Suppressor macrophage (primary cell): Measurements from ENCODE around the gene ECEL1.

Source experiments
- DNase-seq, 4 experiments: peaks; one replicate each; pipeline ENCODE4 v3.0.0-alpha.2; 2020 to 2022

The ECEL1 gene

GRCh38 chr2:232483923-232484627 lies 3.6 kb downstream of the ECEL1 start:
- DNase-seq: no peak

GRCh38 chr2:232483311-232483922 lies 4.2 kb downstream of the ECEL1 start:
- no peak for DNase-seq

GRCh38 chr2:232482301-232483238 lies 5.1 kb downstream of the ECEL1 start:
- no peak for DNase-seq

GRCh38 chr2:232481322-232482140 lies 6.1 kb downstream of the ECEL1 start:
- DNase-seq: no peak

DNA sequence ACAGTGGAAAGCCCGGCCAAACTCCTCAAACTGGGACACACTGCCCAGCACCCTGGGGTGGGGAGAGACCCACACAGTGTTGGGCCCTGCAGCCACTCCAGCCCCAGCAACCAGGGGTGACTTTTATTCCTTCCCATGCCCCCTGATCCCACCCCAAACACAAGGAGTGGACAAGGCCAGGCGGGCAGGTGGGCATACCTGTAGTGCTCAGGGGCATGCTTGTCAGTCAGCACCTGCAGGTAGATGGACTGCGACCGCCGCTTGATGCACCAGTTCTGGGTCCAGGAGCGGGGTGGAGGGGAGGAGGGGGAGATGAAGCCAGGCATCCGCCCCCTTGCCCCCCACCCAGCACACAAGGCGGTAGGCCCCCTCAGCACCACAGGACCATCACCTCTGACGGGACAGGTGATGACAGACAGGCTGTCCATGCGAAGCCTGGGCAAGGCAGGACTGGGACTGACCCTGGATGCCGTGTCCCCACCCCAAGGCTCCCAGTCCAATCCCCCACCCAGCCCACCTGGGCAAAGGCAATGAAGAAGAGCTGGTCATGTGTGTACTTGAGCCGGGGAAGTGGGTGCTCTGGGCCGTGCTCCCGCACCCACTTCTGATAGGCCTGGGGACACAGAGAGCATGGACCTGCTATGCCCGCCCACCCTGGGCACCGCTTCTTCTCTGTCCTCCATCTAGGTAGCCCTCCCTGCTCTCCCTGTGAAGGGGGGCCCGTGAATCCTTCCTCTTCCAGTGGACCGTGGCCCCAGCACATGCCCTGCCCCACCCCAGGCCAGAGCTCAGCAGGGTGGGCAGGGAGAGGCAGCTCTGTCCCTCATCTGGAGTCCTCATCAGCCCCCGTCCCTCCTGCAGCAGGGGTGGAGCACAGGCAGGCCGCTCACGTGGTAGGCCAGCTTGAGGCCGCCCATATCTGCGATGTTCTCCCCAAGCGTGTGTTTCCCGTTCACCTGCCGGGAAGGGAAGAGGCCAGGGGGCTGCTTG lies 7.1 kb downstream of the ECEL1 start:
- DNase-seq: no peak

GRCh38 chr2:232479341-232480200 lies 8.1 kb downstream of the ECEL1 start:
- no peak for DNase-seq

- DNase-seq: no peak
Observed at GRCh38 chr2:232478571-232479340, 8.9 kb downstream of the ECEL1 start.

GRCh38 chr2:232477751-232478510 lies 9.7 kb downstream of the ECEL1 start:
- no peak for DNase-seq

DNA sequence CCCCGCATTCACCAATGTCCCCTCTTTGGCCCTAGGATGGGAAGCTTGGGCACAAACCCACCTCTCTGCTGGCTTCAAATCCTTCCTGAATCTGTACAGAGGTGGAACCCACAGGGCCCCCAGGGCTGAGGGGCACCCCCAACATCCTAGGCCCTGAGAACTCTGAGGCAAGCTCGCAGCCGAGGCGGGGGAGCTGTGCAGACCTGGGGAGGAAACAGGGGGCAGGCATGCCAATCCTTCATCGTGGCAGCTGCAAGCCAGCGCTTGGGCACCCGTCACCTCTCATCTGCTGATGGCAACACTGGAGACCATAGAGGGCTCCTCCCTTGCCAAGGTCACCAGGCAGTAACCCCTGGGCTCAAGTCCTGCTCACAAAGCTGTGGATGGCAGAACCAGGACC lies 10.8 kb downstream of the ECEL1 start:
- no peak for DNase-seq

- no peak for DNase-seq
Observed at GRCh38 chr2:232476045-232476444, 11.6 kb downstream of the ECEL1 start.

DNA sequence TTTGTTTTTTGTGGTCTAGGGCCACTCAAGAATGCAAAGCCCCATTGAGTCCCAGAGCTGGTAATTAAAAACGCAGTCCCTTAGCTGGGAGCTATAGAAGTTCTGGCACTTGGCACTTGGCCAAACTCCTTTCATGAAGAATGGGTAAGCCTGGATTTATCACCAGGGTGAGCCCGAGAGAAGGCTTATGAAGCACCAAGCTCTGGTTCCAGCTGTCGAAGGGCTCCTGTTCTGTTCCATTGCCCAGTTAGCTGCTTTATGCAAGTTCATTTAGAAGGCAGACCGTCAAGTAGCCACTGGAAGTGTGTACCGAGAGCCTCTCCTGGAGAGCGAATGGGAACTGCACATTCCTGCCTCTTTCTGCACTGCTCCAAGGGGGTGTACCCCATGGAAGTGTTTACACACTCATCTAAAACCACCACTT lies 14.2 kb downstream of the ECEL1 start:
- no peak for DNase-seq

- peak in 2 of 4 experiments; percentile 52 to 77 for DNase-seq
Observed at GRCh38 chr2:232466221-232466620, 21.4 kb downstream of the ECEL1 start.

- no peak for DNase-seq
Observed at GRCh38 chr2:232465061-232465460, 22.6 kb downstream of the ECEL1 start.

- no peak for DNase-seq
Observed at GRCh38 chr2:232464544-232464885, 23.1 kb downstream of the ECEL1 start.

GRCh38 chr2:232463701-232464543 lies 23.7 kb downstream of the ECEL1 start:
- DNase-seq: no peak

DNA sequence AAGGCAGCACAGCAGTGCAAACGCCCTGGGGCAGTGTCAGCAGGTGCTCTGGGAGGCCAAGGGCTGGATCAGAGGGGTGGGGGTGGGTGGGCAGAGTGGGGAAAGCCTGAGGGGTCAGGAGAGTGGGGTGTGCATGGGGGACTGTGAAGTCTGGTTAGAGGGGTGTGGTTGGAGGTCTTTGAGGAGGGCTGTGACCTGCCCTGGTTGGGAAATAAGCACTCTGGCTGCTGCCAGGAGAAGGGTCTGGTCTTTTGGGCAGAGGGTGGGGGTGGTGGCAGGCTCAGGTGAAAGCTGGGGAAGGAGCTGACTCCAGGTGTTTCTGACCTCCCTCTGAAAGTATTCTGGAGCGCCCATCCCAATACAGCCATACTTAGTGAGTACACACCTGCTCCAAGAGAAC lies 27.5 kb downstream of the ECEL1 start:
- DNase-seq: no peak

GRCh38 chr2:232459419-232460035 lies 28.1 kb downstream of the ECEL1 start:
- DNase-seq: no peak
